ENCODE measurements around the gene KIAA0513. TPM values are rescaled to one million over a fixed set of nuclear protein-coding genes. Genes with fewer than 3 reads are reported as not detected.

The KIAA0513 gene
- total RNA-seq, 1 experiment from 2014 or later: 6.6 TPM

DNA sequence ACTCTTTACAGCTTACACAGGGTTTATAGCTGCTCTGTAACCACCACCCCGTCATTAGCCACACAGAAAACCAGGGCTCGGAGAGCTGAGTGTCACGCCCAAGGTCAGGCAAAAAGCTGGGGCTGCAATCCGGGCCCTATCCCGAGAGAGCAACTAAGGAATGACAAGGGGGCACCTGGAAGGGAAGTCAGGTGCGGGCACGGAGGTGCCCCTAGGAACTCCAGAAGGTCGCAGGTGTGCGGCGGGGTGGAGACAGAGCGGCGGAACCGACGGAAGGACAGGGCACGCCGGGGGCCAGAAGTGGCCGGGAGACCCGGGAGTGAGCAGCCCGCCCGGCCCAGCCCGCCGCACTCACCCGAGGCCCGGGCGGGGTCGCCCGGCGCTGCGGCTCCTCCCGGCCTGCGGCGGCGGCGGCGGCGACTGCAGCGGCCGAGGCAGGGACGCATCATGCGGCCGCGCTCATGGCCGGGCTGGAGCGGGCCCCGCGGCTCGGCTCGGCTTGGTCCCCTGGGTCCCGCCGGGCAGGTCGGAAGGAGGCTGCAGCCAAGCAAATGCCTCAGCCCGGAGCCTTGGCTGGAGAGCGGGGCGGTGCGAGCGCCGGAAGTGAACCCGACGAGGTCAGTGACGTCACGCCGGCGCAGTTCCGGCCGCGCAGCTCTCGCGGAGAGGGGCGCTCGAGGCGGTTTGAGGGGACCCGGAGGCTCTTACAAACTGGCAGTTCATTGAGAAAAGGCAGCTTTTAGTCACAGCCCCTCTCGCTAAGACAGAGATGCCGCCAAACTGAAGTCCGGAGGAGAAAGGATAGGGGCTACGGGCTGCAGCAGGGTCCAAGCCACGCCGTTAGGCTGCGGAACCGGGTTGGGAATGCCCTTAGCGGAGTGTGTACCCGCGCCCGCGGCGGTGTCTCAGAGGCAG lies 16.4 kb upstream of the KIAA0513 start, which contains the start of gene ZDHHC7 (continued):
- TF ChIP-seq, protein P1, sequence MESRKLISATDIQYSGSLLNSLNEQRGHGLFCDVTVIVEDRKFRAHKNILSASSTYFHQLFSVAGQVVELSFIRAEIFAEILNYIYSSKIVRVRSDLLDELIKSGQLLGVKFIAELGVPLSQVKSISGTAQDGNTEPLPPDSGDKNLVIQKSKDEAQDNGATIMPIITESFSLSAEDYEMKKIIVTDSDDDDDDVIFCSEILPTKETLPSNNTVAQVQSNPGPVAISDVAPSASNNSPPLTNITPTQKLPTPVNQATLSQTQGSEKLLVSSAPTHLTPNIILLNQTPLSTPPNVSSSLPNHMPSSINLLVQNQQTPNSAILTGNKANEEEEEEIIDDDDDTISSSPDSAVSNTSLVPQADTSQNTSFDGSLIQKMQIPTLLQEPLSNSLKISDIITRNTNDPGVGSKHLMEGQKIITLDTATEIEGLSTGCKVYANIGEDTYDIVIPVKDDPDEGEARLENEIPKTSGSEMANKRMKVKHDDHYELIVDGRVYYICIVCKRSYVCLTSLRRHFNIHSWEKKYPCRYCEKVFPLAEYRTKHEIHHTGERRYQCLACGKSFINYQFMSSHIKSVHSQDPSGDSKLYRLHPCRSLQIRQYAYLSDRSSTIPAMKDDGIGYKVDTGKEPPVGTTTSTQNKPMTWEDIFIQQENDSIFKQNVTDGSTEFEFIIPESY (IDR thresholded peaks at IDR 0.05; ENCODE audit: extremely low read depth, insufficient replicate concordance, low read length): peak; percentile 78
- TF ChIP-seq ZFX (IDR thresholded peaks at IDR 0.05) (peak; percentile 96), ZNF274 (IDR thresholded peaks at IDR 0.05; ENCODE audit: low read depth, low read length) (no peak), JUND (IDR thresholded peaks at IDR 0.05) (no peak)
- TF ChIP-seq, protein P2, sequence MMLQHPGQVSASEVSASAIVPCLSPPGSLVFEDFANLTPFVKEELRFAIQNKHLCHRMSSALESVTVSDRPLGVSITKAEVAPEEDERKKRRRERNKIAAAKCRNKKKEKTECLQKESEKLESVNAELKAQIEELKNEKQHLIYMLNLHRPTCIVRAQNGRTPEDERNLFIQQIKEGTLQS (IDR thresholded peaks at IDR 0.05): no peak

DNA sequence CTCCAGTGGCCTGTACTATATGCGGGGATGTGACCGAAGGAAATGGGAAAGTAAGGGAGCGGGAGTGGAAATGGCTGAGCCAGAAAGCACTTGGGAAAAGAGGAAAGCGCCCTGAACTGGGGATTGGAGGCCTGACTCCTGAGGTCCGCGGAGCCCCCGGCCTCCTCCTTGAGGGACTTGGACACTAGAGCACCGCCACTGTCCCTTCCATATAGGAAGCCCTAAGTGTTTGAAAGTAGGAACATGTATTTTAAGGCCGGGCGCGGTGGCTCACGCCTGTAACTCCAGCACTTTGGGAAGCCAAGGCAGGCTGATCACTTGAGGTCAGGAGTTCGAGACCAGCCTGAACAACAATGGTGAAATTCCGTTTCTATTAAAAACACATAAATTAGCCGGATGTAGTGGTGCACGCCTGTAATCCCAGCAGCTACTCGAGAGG lies 15.7 kb upstream of the KIAA0513 start:
- TF ChIP-seq EZH2phosphoT487 (IDR thresholded peaks at IDR 0.05; ENCODE audit: borderline replicate concordance) (no peak), FOSL1 (IDR thresholded peaks at IDR 0.05; ENCODE audit: low read depth) (no peak), EGR1 (IDR thresholded peaks at IDR 0.05; ENCODE audit: low read depth) (peak; percentile 6; the same call in 1 of the 2 replicates)
- ChIA-PET RAD21 (ENCODE audit: low non-redundant PET in 1 of 2, low total read pairs in 2 of 2, uncharacterized antibody in 2 of 2, unreplicated experiment in 2 of 2) (no interaction called here), POLR2A (interaction anchor here (0.8 to 3.2 kb wide), 2 partner anchors 8 to 15 kb away, joined by 3 to 17 read pairs; partner anchors contain the start of gene KIAA0513), CTCF (interaction anchor here (1.2 to 1.5 kb wide), 2 partner anchors 75 to 273 kb away, joined by 3 to 4 read pairs; no protein-coding TSS in a partner anchor)
- Histone ChIP-seq H3K4me3 (replicated peaks in 1 of 2; ENCODE audit: low read depth in 1 of 2, low read length in 2 of 2) (peak overlapping the region; percentile 65 to 78), H3K4me2 (ENCODE audit: low read length) (peak overlapping the region; percentile 92), H3K27ac (ENCODE audit: low read depth, low read length) (peak overlapping the region; percentile 93), H3K9ac (ENCODE audit: low read length) (peak overlapping the region; percentile 85), H2AFZ (ENCODE audit: low read depth, low read length, poor library complexity, severe bottlenecking) (peak overlapping the region; percentile 67), H3K9me3 (ENCODE audit: control insufficient read depth in 1 of 2, insufficient read depth in 1 of 2, low read depth in 1 of 2, low read length in 2 of 2) (no peaks in the 10 kb centered on the region), H3K4me1 (ENCODE audit: control insufficient read depth in 1 of 2, insufficient read depth in 2 of 2, low read length in 2 of 2) (peaks cover 9% of the 10 kb centered on the region in 2 experiments; a peak in 3 of 4 replicates), H3K27me3 (ENCODE audit: insufficient read depth, low read length) (no peaks in the 10 kb centered on the region), H4K20me1 (ENCODE audit: insufficient read depth) (peaks cover 4% of the 10 kb centered on the region; the same call in 1 of the 2 replicates), H3K36me3 (ENCODE audit: control insufficient read depth in 1 of 2, insufficient read depth in 2 of 2, low read length in 2 of 2) (no peaks in the 10 kb centered on the region), H3K79me2 (ENCODE audit: insufficient read depth, low read length) (peaks cover 41% of the 10 kb centered on the region), H3K9me2 (ENCODE audit: insufficient read depth) (no peaks in the 10 kb centered on the region)
- no peak for DNase-seq (ENCODE audit: low read depth, low spot score)
- peak; percentile 24; the same call in 1 of the 2 replicates for ATAC-seq
- intact Hi-C loops (cut with micrococcal nuclease): loop anchor here (2.0 kb wide), 1 partner anchor 75 kb away; no protein-coding TSS in a partner anchor
- BruUV-seq (replicated peaks): TSS peak; percentile 99
